Neural cell (in vitro differentiated cells): ENCODE measurements around the gene RAB6D. TPM values are rescaled to one million over a fixed set of nuclear protein-coding genes. Genes with fewer than 3 reads are reported as not detected.
"Not testable (repeated sequence)": the region's sequence is repeated elsewhere in the genome, so short reads cannot be mapped to it uniquely, and the experiment has no call there.

Source experiments
- H2AFZ ChIP-seq: fragments of 200-600, 300-800 bp; sonication (generic), shearing (Covaris generic); 2 replicates; pipeline ENCODE4 v1.6.0; 2014; ENCODE audit warnings: low read depth, mild to moderate bottlenecking, antibody characterized with exemption, low read length, moderate library complexity
- H3F3A ChIP-seq: fragments of 200-600 bp; shearing (Covaris generic); 2 replicates; pipeline ENCODE4 v1.6.1; 2016; ENCODE audit warnings: mild to moderate bottlenecking, moderate library complexity, mixed read lengths, antibody characterized with exemption, low read length; ENCODE audit not compliant: insufficient read depth, poor library complexity, severe bottlenecking
- H3K27ac ChIP-seq: fragments of 200-600, 300-800 bp; sonication (generic), shearing (Covaris generic); 2 replicates; pipeline ENCODE4 v1.5.1; 2014; ENCODE audit warnings: mild to moderate bottlenecking, low read length, moderate library complexity
- H3K27me3 ChIP-seq: fragments of 300-800, 200-600 bp; sonication (generic), shearing (Covaris generic); 2 replicates; pipeline ENCODE4 v1.6.0; 2014; ENCODE audit warnings: mild to moderate bottlenecking, low read depth, low read length, moderate library complexity; ENCODE audit not compliant: insufficient read depth
- H3K36me3 ChIP-seq: fragments of 300-800, 200-600 bp; sonication (generic), shearing (Covaris generic); 2 replicates; pipeline ENCODE4 v1.5.1; 2014; ENCODE audit warnings: mild to moderate bottlenecking, antibody characterized with exemption, low read length, moderate library complexity; ENCODE audit not compliant: insufficient read depth
- H3K4me2 ChIP-seq: fragments of 300-800, 200-600 bp; sonication (generic), shearing (Covaris generic); 2 replicates; pipeline ENCODE4 v1.6.0; 2014; ENCODE audit warnings: mild to moderate bottlenecking, low read length
- H3K4me3 ChIP-seq: fragments of 300-800, 200-600 bp; sonication (generic), shearing (Covaris generic); 2 replicates; pipeline ENCODE4 v1.5.1; 2014; ENCODE audit warnings: mild to moderate bottlenecking, low read length, moderate library complexity
- H3K79me2 ChIP-seq: fragments of 200-600 bp; shearing (Covaris generic); replicated peaks from 2 replicates; pipeline ENCODE4 v1.6.0; 2014; ENCODE audit warnings: mild to moderate bottlenecking, low read length, moderate library complexity; ENCODE audit not compliant: insufficient read depth
- H3K9ac ChIP-seq: fragments of 300-800, 200-600 bp; sonication (generic), shearing (Covaris generic); 2 replicates; pipeline ENCODE4 v1.6.1; 2016; ENCODE audit warnings: mild to moderate bottlenecking, low read length, mixed read lengths
- H3K9me2 ChIP-seq: fragments of 200-600 bp; shearing (Covaris generic); 2 replicates; pipeline ENCODE4 v1.6.1; 2016; ENCODE audit warnings: mild to moderate bottlenecking, low read length, mixed read lengths; ENCODE audit not compliant: insufficient read depth
- H3K9me3 ChIP-seq: fragments of 200-600, 300-800 bp; sonication (generic), shearing (Covaris generic); 2 replicates; pipeline ENCODE4 v1.6.1; 2016; ENCODE audit warnings: mild to moderate bottlenecking, mixed run types, low read length, moderate library complexity, mixed read lengths
- H4K20me1 ChIP-seq: fragments of 200-600 bp; shearing (Covaris generic); 2 replicates; pipeline ENCODE4 v1.6.1; 2016; ENCODE audit warnings: mild to moderate bottlenecking, mixed run types; ENCODE audit not compliant: insufficient read depth
- CTCF ChIP-seq: fragments of 450-650 bp; IDR thresholded peaks from 2 replicates; pipeline ENCODE4 v1.5.1; 2014; ENCODE audit warnings: antibody characterized with exemption, mild to moderate bottlenecking, moderate library complexity; ENCODE audit not compliant: poor library complexity, severe bottlenecking
- EP300 ChIP-seq: fragments of 450-650 bp; conservative IDR thresholded peaks from 2 replicates; pipeline ENCODE4 v1.6.1; 2014; ENCODE audit warnings: antibody characterized with exemption, mild to moderate bottlenecking, moderate library complexity; ENCODE audit not compliant: poor library complexity, severe bottlenecking
- EZH2 ChIP-seq: fragments of 200-600, 300-800 bp; shearing (Covaris generic), sonication (generic); IDR thresholded peaks from 2 replicates; pipeline ENCODE4 v1.6.1; 2014; ENCODE audit warnings: antibody characterized with exemption, low read length, borderline replicate concordance, mild to moderate bottlenecking; ENCODE audit not compliant: insufficient read depth, poor library complexity, severe bottlenecking
- MXI1 ChIP-seq: fragments of 450-650 bp; conservative IDR thresholded peaks from 2 replicates; pipeline ENCODE4 v1.6.1; 2014; ENCODE audit warnings: antibody characterized with exemption, mild to moderate bottlenecking; ENCODE audit not compliant: poor library complexity, severe bottlenecking
- POLR2AphosphoS5 ChIP-seq: IDR thresholded peaks from 2 replicates; pipeline ENCODE4 v1.6.1; 2012
- RAD21 ChIP-seq: fragments of 450-650 bp; conservative IDR thresholded peaks from 2 replicates; pipeline ENCODE4 v1.6.1; 2014; ENCODE audit warnings: antibody characterized with exemption, mild to moderate bottlenecking, moderate library complexity
- REST ChIP-seq: IDR thresholded peaks from 2 replicates; pipeline ENCODE4 v1.6.1; 2012; ENCODE audit warnings: borderline replicate concordance
- SMC3 ChIP-seq: fragments of 450-650 bp; conservative IDR thresholded peaks from 2 replicates; pipeline ENCODE4 v1.6.1; 2014; ENCODE audit warnings: antibody characterized with exemption, mild to moderate bottlenecking, moderate library complexity; ENCODE audit not compliant: poor library complexity
- TAF1 ChIP-seq: IDR thresholded peaks from 2 replicates; pipeline ENCODE4 v1.6.1; 2012; ENCODE audit warnings: low read depth
- polyA plus RNA-seq: library from polyadenylated mRNA; depleted of rRNA; stranded (reverse); fragments of >200 nt; gene quantifications from 2 replicates; pipeline ENCODE4 v1.2.3, GENCODE V29; 2014

Gene RAB6D
- polyA plus RNA-seq, 1 donor from 2014 or later = 0.63 TPM

DNA sequence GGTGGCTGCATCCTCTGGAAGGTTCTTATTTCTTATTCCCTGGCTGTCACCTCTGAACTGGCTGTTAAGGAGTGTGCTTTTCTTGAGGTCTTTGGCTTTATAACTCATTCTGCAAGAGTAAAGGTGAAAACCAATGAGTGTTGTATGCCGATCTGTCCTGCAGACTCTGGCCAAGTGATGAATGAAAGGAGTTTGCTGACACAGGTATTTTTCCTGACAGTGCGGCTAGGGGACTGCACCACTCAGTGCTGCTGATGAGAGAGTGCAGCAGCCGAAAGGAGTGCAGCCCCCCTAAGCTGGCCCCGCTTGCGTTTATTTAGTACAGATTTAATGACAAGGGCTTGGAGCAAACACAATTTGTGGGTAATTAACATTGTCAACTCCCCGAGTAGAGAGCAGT is 41.8 kb downstream of the RAB6D start:
- Histone ChIP-seq H2AFZ (no peak overlapping the region), H3K4me3 (no peak overlapping the region), H4K20me1 (no peaks in the 10 kb centered on the region), H3F3A (no peaks in the 10 kb centered on the region), H3K36me3 (no peaks in the 10 kb centered on the region), H3K4me2 (no peak overlapping the region), H3K79me2 (no peaks in the 10 kb centered on the region), H3K9me3 (no peaks in the 10 kb centered on the region), H3K27ac (no peak overlapping the region), H3K9ac (no peak overlapping the region), H3K9me2 (no peaks in the 10 kb centered on the region), H3K27me3 (no peaks in the 10 kb centered on the region)
- no peak for TF ChIP-seq RAD21
- TF ChIP-seq SMC3 = no peak
- TF ChIP-seq MXI1 = no peak
- TF ChIP-seq EZH2 = no peak
- no peak for TF ChIP-seq EP300
- no peak for TF ChIP-seq TAF1
- TF ChIP-seq CTCF = no peak
- TF ChIP-seq REST = no peak
- no peak for TF ChIP-seq POLR2AphosphoS5

- not testable (repeated sequence) for H3K27me3 ChIP-seq, H3K4me2 ChIP-seq, H3K27ac ChIP-seq, H3K4me3 ChIP-seq, H3K9me2 ChIP-seq, H3K36me3 ChIP-seq, H3K9ac ChIP-seq, H3K9me3 ChIP-seq, H2AFZ ChIP-seq, H3K79me2 ChIP-seq, H3F3A ChIP-seq, H4K20me1 ChIP-seq
Observed at GRCh38 chr2:131321344-131321743, 42.6 kb downstream of the RAB6D start.

DNA sequence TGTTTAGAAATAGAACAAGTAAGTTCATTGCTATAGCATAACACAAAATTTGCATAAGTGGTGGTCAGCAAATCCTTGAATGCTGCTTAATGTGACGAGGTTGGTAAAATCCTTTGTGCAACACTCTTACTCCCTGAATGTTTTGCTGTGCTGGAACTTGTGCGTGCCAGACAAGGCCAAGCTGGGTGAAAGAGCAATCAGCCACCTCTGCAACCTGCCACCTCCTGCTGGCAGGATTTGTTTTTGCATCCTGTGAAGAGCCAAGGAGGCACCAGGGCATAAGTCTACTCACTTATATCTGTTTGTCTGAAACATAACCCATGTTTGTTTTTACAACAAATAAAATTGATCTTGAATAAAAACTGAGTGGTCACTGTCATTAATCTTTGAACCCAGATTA is 53.0 kb downstream of the RAB6D start:
- not testable (repeated sequence) for H3K27ac ChIP-seq, H3K4me3 ChIP-seq, H3K9me2 ChIP-seq, H4K20me1 ChIP-seq, H3K9ac ChIP-seq, H3K79me2 ChIP-seq, H3K4me2 ChIP-seq, H2AFZ ChIP-seq, H3K27me3 ChIP-seq, H3K36me3 ChIP-seq, H3F3A ChIP-seq, H3K9me3 ChIP-seq

Other genes with a start within 250 kb of the RAB6D start
- 0.38 and 1.3 TPM in 2 replicates for gene POTEE, start 154.6 kb downstream of the RAB6D start, polyA plus RNA-seq
- not detected in 2 replicates for gene TUBA3D, start 112.0 kb upstream of the RAB6D start, polyA plus RNA-seq
- gene MZT2A, start 128.2 kb upstream of the RAB6D start, polyA plus RNA-seq = 146 and 163 TPM in 2 replicates
- gene CCDC74A, start 163.7 kb upstream of the RAB6D start, polyA plus RNA-seq = 34.4 and 38.2 TPM in 2 replicates